Fibroblast of mammary gland (primary cell): ENCODE results near the gene ARSI.

ENCODE experiments used
- DNase-seq: peaks from one replicate; pipeline ENCODE4 v3.0.0-alpha.2; 2010; ENCODE audit warnings: low read depth
- H3K4me3 ChIP-seq: 2 replicates; pipeline ENCODE4 v1.5.1; 2011; ENCODE audit warnings: low read depth, mild to moderate bottlenecking, low read length, moderate library complexity; ENCODE audit not compliant: control insufficient read depth
- TF ChIP-seq, protein P1 (sequence below): conservative IDR thresholded peaks from 2 replicates; pipeline ENCODE4 v1.5.1; 2011; ENCODE audit warnings: low read depth, low read length, inconsistent platforms; ENCODE audit not compliant: control insufficient read depth, insufficient read depth

ARSI gene

DNA sequence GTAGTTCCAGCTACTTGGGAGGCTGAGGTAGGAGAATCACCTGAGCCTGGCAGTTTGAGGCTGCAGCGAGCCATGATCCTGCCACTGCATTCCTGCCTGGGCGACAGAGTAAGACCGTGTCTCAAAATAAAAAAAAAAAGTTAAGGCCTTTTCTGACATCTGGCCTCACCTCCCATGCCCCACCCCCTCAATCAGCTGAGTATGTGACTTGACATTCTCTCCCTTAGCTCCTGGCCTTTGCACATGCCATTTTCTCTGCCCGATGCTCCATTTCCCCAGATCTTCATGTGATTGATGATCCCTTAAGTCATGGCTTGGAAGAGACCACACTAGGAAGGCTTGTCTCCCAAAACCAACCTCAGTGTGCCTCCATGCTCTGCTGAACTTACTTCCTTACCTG is 37.1 kb upstream of the ARSI start:
- TF ChIP-seq, protein P1, sequence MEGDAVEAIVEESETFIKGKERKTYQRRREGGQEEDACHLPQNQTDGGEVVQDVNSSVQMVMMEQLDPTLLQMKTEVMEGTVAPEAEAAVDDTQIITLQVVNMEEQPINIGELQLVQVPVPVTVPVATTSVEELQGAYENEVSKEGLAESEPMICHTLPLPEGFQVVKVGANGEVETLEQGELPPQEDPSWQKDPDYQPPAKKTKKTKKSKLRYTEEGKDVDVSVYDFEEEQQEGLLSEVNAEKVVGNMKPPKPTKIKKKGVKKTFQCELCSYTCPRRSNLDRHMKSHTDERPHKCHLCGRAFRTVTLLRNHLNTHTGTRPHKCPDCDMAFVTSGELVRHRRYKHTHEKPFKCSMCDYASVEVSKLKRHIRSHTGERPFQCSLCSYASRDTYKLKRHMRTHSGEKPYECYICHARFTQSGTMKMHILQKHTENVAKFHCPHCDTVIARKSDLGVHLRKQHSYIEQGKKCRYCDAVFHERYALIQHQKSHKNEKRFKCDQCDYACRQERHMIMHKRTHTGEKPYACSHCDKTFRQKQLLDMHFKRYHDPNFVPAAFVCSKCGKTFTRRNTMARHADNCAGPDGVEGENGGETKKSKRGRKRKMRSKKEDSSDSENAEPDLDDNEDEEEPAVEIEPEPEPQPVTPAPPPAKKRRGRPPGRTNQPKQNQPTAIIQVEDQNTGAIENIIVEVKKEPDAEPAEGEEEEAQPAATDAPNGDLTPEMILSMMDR, result no peak
- H3K4me3 ChIP-seq, result no peak overlapping the region

DNA sequence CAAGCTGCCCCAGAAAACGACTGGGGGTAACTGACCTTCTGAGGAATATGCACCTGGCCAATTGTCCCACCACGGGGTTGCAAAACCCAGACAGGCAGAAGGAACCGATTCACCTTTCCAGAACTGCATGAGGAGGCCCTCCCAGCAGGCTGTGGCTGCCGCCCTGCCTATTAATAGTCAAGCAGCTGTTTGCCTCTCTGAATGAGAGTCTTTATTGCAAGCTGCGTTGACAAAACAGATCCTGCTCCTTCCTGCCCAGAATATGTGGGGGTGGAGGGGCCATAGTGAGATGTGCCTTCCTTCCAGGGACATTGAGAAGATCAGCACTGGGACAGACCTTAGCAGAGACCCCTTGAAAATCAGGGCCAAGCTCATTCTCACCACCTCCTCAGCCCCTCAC is 36.5 kb upstream of the ARSI start:
- no peak overlapping the region for H3K4me3 ChIP-seq
- DNase-seq, result no peak
- TF ChIP-seq, protein P1, result no peak

More for the DNA sequence above, 37.1 kb upstream of the ARSI start:
- DNase-seq, result no peak

DNA sequence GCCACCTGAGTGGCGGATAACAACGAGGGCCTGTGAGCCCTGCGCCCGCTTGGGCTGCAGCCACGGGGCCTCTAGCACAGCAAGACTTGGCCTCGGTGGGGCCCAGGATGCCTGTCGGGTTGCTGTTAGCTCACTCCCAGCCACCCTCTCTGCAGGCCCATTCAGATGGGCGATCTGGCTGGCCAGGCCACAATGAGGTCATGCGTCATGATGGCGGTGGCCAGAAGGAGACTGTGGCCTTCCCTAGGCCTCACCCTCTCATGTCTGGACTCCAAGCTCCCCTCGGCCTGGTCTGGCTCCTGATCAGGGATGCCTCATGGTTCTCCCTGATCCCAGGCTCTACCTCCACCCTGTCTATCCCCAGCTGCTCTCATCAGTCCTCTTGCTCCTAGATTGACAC is 35.8 kb upstream of the ARSI start:
- TF ChIP-seq, protein P1, result no peak
- H3K4me3 ChIP-seq, result no peak overlapping the region
- no peak for DNase-seq

DNA sequence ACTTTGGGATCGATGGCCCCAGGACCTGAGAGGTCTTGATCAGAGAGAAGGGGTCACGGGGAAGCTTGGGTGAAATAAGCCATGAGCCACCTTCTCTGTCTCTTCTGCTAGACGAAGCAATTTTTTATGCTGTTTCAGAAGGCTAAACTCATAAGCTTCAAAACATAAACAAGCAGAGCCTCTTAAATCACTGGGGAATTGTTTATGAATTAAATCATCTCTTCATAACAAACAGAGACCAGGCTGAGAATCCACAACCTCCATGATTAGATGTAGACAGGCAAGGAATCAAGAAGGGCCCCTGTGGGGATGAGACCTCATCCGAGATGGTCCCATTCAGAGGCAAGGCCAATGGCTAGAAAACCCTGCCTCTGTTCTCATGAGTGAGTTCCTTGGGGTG is 33.1 kb upstream of the ARSI start:
- no peak overlapping the region for H3K4me3 ChIP-seq
- DNase-seq, result no peak
- TF ChIP-seq, protein P1, result no peak

DNA sequence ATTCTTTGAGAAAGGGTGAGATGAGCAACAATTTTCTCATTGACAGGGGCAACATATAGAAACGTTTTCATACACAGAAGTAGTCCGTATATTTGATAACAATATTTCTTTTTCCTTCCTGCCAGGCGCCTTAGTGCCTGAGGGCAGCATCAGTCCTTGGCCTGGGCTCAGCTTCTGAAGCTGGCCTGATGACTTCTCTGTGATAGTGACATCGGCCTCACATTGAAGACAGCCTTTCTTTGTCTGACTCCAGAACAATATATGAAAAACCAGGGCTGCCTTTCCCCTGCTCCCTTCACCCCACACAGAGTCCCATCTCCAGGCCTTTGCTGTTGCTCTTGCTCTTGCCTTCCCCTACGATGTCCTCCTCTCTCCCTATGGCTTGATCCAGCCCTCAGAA is 30.7 kb upstream of the ARSI start:
- TF ChIP-seq, protein P1, result no peak
- H3K4me3 ChIP-seq, result no peak overlapping the region
- DNase-seq, result no peak

DNA sequence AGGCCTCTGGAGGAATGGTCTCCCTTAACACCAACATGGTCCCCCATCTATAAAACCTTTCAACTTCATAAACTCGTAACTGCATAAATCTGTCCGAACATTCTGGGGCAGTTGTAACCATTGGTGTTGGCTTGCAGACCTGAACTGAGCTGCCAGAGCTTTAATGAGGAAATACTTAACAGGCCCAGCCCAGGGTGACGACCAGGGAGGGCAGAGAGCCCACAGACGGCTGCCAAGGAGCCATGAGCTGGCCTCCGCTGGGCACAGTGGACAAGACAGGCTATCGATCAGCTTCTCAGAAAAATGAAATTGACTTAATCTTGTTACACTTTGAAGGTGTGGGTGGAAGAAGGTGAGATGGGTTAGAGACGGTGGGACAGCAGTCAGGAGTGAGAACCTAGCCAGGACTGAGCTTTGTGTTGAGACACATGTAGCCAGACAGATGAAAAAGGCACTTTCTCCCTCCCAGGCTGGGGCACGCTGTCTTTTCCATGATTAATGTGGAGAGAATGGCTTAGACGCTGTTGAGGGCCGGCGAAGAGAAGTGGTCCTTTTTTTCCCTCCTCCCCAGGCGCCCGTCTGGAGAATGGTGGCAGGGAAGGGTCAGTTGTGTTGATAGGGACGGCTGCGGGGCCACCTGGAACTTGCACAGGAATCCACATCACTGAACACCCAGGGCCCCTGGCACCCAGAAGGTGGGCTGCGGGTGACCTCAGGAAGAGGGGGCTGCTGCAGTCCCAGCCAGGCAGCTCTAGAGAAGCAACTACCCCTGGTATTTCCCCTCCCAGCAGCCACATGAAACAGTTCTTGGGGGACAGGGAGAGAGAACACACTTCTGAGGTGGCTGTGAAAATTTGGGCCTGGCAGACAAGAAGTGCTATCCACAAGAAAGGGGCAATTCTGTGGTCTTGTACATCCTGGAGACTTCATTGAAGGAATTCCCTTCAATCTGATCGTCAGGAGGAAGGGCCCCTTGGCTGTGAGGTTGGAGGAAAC is 27.5 kb upstream of the ARSI start:
- H3K4me3 ChIP-seq, result no peak overlapping the region
- DNase-seq, result no peak

More for the DNA sequence above, 27.5 kb upstream of the ARSI start:
- TF ChIP-seq, protein P1, result no peak
